IPS-NIHi11 (cell line): ENCODE measurements around the gene TRIM66.

Experiments used
- DNase-seq: peaks from one replicate; pipeline ENCODE4 v3.0.0; 2012; ENCODE audit warnings: mixed read lengths, low spot score

TRIM66 gene

DNA sequence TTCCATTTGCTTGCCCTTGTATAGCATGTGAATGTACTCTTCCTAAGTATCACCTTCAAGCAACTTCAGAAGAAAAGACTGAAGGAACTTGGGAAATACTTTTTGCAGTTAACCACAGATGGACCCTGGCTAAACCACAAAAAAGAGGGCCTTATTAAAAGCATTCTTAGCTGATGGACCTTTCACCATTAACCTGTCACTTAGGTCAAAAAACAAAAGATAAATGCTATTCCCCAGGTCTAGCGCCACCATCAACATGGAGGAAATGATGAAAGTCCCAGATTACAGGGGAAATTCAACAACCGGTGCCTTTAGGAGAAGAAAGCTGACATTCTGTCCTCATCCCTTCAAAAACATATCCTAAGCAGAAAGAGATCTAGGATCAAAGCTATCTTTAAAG lies 117.9 kb downstream of the TRIM66 start:
- no peak for DNase-seq
